Epithelial cell of esophagus (primary cell): Measurements from ENCODE around the gene RRP7A.
"Not testable (repeated sequence)": the region's sequence is repeated elsewhere in the genome, so short reads cannot be mapped to it uniquely, and the experiment has no call there.

Experiments used
- DNase-seq: peaks from one replicate; pipeline ENCODE4 v3.0.0; 2010; ENCODE audit warnings: low read depth
- H3K4me3 ChIP-seq: 2 replicates; pipeline ENCODE4 v1.5.1; 2011; ENCODE audit warnings: mild to moderate bottlenecking, low read length, control low read depth
- CTCF ChIP-seq: IDR thresholded peaks from 2 replicates; pipeline ENCODE4 v1.5.1; 2011; ENCODE audit warnings: low read depth, mild to moderate bottlenecking, low read length, control low read depth, inconsistent platforms; ENCODE audit not compliant: insufficient read depth; ENCODE audit errors: missing control alignments

The RRP7A gene

DNA sequence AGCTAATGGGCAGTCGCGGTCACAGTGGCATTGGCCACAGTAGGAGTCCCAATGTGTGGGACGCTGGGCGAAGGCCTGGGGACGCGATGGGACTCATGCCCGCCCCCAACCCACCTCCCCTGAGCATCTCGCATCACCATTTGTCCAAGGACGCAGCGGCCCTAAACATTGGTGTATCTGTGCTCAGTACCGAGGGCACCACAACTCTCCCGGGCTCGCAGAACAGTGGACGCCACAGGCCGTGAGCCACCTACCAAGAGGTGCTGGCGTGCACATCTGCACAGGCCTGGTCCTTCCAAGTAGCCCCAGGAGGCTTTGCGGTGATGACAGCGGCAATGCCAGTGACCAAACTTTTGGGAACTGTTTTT, 27.3 kb downstream of the RRP7A start:
- DNase-seq: no peak
- no peak overlapping the region for H3K4me3 ChIP-seq
- no peak for TF ChIP-seq CTCF

GRCh38 chr22:42490243-42490832, 29.3 kb downstream of the RRP7A start:
- TF ChIP-seq CTCF: no peak

GRCh38 chr22:42489000-42489399, 30.6 kb downstream of the RRP7A start:
- DNase-seq: no peak
- no peak for TF ChIP-seq CTCF

More at GRCh38 chr22:42490243-42490832, 29.3 kb downstream of the RRP7A start:
- no peak overlapping the region for H3K4me3 ChIP-seq
- DNase-seq: no peak

GRCh38 chr22:42484506-42484905, 35.1 kb downstream of the RRP7A start:
- no peak for TF ChIP-seq CTCF
- DNase-seq: no peak

More at GRCh38 chr22:42489000-42489399, 30.6 kb downstream of the RRP7A start:
- no peak overlapping the region for H3K4me3 ChIP-seq

GRCh38 chr22:42483610-42484223, 35.9 kb downstream of the RRP7A start:
- not testable (repeated sequence) for H3K4me3 ChIP-seq, DNase-seq

More at GRCh38 chr22:42484506-42484905, 35.1 kb downstream of the RRP7A start:
- no peak overlapping the region for H3K4me3 ChIP-seq

DNA sequence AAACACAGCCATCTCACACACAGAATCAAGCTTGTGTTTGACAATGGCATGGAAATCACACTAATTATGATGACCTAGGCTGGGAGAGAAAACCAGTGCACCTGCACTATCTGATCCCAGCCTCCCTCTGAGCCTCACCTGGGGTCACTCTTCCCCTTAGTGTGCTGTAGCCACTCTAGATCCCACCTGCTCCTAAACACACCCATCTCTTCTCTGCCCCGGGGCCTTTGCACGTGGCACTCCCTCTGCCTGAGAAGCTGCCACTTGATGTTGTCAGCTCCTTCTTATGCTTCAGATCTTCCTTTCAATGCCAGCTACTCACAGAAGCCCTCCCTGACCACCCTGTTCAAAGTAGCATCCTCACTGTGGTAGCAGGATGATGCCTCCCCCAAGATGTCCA, 44.5 kb downstream of the RRP7A start:
- no peak overlapping the region for H3K4me3 ChIP-seq
- no peak for DNase-seq
- TF ChIP-seq CTCF: no peak

GRCh38 chr22:42473484-42474193, 46.0 kb downstream of the RRP7A start:
- peak; percentile 75 for DNase-seq
- TF ChIP-seq CTCF: peak; percentile 85
- H3K4me3 ChIP-seq: no peak overlapping the region
